ENCODE measurements around the gene FSIP2.
"Not testable (repeated sequence)": the region's sequence is repeated elsewhere in the genome, so short reads cannot be mapped to it uniquely, and the experiment has no call there.

The FSIP2 gene

GRCh38 chr2:185859506-185859905 lies 120.9 kb downstream of the FSIP2 start:
- Histone ChIP-seq H3K4me3 (ENCODE audit: low read depth, low read length, poor library complexity, severe bottlenecking) (no peak overlapping the region), H3F3A (ENCODE audit: insufficient read depth, low read length) (no peaks in the 10 kb centered on the region), H3K9ac (ENCODE audit: low read length) (no peak overlapping the region), H3K27ac (ENCODE audit: low read depth, low read length, poor library complexity, severe bottlenecking) (no peak overlapping the region), H4K20me1 (ENCODE audit: insufficient read depth, low read length) (no peaks in the 10 kb centered on the region), H3K4me2 (ENCODE audit: low read length) (no peak overlapping the region), H2AFZ (ENCODE audit: low read length) (no peak overlapping the region), H3K4me1 (ENCODE audit: insufficient read depth, low read length, severe bottlenecking) (no peaks in the 10 kb centered on the region), H3K9me2 (ENCODE audit: low read depth, low read length) (no peaks in the 10 kb centered on the region), H3K79me2 (ENCODE audit: insufficient read depth, low read length) (no peaks in the 10 kb centered on the region), H3K36me3 (ENCODE audit: insufficient read depth, low read length) (no peaks in the 10 kb centered on the region), H3K27me3 (ENCODE audit: insufficient read depth, low read length) (no peaks in the 10 kb centered on the region), H3K9me3 (ENCODE audit: low read length) (no peaks in the 10 kb centered on the region)
- TF ChIP-seq, protein P1, sequence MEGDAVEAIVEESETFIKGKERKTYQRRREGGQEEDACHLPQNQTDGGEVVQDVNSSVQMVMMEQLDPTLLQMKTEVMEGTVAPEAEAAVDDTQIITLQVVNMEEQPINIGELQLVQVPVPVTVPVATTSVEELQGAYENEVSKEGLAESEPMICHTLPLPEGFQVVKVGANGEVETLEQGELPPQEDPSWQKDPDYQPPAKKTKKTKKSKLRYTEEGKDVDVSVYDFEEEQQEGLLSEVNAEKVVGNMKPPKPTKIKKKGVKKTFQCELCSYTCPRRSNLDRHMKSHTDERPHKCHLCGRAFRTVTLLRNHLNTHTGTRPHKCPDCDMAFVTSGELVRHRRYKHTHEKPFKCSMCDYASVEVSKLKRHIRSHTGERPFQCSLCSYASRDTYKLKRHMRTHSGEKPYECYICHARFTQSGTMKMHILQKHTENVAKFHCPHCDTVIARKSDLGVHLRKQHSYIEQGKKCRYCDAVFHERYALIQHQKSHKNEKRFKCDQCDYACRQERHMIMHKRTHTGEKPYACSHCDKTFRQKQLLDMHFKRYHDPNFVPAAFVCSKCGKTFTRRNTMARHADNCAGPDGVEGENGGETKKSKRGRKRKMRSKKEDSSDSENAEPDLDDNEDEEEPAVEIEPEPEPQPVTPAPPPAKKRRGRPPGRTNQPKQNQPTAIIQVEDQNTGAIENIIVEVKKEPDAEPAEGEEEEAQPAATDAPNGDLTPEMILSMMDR (IDR thresholded peaks at IDR 0.05; ENCODE audit: low read length), result no peak
- no peak for TF ChIP-seq EZH2 (IDR thresholded peaks at IDR 0.05; ENCODE audit: borderline replicate concordance, low read length)

- H3K9ac ChIP-seq (ENCODE audit: low read length), result no peak overlapping the region
- no peak for TF ChIP-seq EZH2 (IDR thresholded peaks at IDR 0.05; ENCODE audit: borderline replicate concordance, low read length)
- TF ChIP-seq, protein P1 (IDR thresholded peaks at IDR 0.05; ENCODE audit: low read length), result no peak
Measured at GRCh38 chr2:185860321-185860720, 121.7 kb downstream of the FSIP2 start.

DNA sequence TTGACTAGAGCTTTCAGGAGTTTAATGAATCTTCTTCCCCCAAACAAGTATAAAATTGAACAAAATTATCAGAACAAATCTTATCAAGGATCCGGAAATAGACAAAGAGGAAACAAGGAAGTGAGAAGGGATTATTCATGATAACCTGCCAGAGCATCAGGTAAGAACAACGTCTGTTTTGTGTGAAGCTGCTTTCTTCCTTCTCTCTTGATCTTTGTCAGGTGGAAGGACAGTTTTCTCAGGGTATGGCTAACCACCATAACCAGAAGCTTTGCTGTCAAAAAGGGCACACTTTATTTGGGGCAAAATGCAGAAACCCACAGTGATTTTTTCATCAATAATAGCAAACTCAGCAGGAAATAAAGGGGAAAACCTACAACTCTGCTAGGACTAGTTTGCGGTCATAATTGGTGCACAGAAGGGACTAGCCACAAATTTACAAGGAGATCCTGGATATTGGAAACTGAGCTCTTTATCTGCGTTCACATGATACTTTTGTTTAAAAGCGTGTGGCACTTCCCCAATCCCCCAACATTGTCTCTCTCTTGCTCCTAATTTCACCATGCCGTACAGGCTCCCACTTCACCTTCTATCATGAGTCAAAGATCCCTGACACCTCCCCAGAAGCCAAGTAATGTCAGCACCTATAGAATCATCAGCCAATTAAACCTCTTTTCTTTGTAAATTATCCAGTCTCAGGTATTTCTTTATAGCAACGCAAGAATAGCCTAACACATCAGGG lies 124.2 kb downstream of the FSIP2 start:
- no peak overlapping the region for H3K9ac ChIP-seq (ENCODE audit: low read length)
- no peaks in the 10 kb centered on the region for H4K20me1 ChIP-seq (ENCODE audit: insufficient read depth, low read length)
- TF ChIP-seq, protein P1 (IDR thresholded peaks at IDR 0.05; ENCODE audit: low read length), result no peak
- no peak for TF ChIP-seq EZH2 (IDR thresholded peaks at IDR 0.05; ENCODE audit: borderline replicate concordance, low read length)
- H3K9me2 ChIP-seq (ENCODE audit: low read depth, low read length), result no peaks in the 10 kb centered on the region
- H3K27ac ChIP-seq (ENCODE audit: low read depth, low read length, poor library complexity, severe bottlenecking), result no peak overlapping the region
- H3K4me3 ChIP-seq (ENCODE audit: low read depth, low read length, poor library complexity, severe bottlenecking), result no peak overlapping the region
- H3K36me3 ChIP-seq (ENCODE audit: insufficient read depth, low read length), result no peaks in the 10 kb centered on the region
- H3K27me3 ChIP-seq (ENCODE audit: insufficient read depth, low read length), result no peaks in the 10 kb centered on the region
- no peak overlapping the region for H2AFZ ChIP-seq (ENCODE audit: low read length)
- H3K4me1 ChIP-seq (ENCODE audit: insufficient read depth, low read length, severe bottlenecking), result no peaks in the 10 kb centered on the region
- H3F3A ChIP-seq (ENCODE audit: insufficient read depth, low read length), result no peaks in the 10 kb centered on the region
- H3K79me2 ChIP-seq (ENCODE audit: insufficient read depth, low read length), result no peaks in the 10 kb centered on the region
- no peaks in the 10 kb centered on the region for H3K9me3 ChIP-seq (ENCODE audit: low read length)
- H3K4me2 ChIP-seq (ENCODE audit: low read length), result no peak overlapping the region

More at GRCh38 chr2:185860321-185860720, 121.7 kb downstream of the FSIP2 start:
- Histone ChIP-seq H3K27ac (ENCODE audit: low read depth, low read length, poor library complexity, severe bottlenecking) (no peak overlapping the region), H3F3A (ENCODE audit: insufficient read depth, low read length) (no peaks in the 10 kb centered on the region), H2AFZ (ENCODE audit: low read length) (no peak overlapping the region), H3K4me2 (ENCODE audit: low read length) (no peak overlapping the region), H3K36me3 (ENCODE audit: insufficient read depth, low read length) (no peaks in the 10 kb centered on the region), H3K9me3 (ENCODE audit: low read length) (no peaks in the 10 kb centered on the region), H3K4me1 (ENCODE audit: insufficient read depth, low read length, severe bottlenecking) (no peaks in the 10 kb centered on the region), H4K20me1 (ENCODE audit: insufficient read depth, low read length) (no peaks in the 10 kb centered on the region), H3K9me2 (ENCODE audit: low read depth, low read length) (no peaks in the 10 kb centered on the region), H3K27me3 (ENCODE audit: insufficient read depth, low read length) (no peaks in the 10 kb centered on the region), H3K79me2 (ENCODE audit: insufficient read depth, low read length) (no peaks in the 10 kb centered on the region), H3K4me3 (ENCODE audit: low read depth, low read length, poor library complexity, severe bottlenecking) (no peak overlapping the region)

DNA sequence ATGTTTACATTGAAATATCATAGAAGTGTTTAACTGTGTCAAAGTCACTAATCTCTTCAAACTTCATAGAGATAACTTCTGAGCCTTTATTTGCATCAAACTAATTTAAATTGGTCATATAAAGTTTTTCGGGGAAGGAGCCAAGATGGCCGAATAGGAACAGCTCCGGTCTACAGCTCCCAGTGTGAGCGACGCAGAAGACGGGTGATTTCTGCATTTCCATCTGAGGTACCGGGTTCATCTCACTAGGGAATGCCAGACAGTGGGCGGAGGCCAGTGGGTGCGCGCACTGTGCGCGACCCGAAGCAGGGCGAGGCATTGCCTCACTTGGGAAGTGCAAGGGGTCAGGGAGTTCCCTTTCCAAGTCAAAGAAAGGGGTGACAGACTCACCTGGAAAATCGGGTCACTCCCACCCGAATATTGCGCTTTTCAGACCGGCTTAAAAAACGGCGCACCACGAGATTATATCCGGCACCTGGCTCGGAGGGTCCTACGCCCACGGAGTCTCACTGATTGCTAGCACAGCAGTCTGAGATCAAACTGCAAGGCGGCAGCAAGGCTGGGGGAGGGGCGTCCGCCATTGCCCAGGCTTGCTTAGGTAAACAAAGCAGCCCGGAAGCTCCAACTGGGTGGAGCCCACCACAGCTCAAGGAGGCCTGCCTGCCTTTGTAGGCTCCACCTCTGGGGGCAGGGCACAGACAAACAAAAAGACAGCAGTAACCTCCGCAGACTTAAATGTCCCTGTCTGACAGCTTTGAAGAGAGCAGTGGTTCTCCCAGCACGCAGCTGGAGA lies 126.1 kb downstream of the FSIP2 start:
- H3K27ac ChIP-seq (ENCODE audit: low read depth, low read length, poor library complexity, severe bottlenecking); H3K9ac ChIP-seq (ENCODE audit: low read length); H3K4me1 ChIP-seq (ENCODE audit: insufficient read depth, low read length, severe bottlenecking); H3K9me2 ChIP-seq (ENCODE audit: low read depth, low read length); H3K36me3 ChIP-seq (ENCODE audit: insufficient read depth, low read length); H3K79me2 ChIP-seq (ENCODE audit: insufficient read depth, low read length); H3K27me3 ChIP-seq (ENCODE audit: insufficient read depth, low read length); H2AFZ ChIP-seq (ENCODE audit: low read length); H4K20me1 ChIP-seq (ENCODE audit: insufficient read depth, low read length); H3K4me3 ChIP-seq (ENCODE audit: low read depth, low read length, poor library complexity, severe bottlenecking); H3F3A ChIP-seq (ENCODE audit: insufficient read depth, low read length); H3K4me2 ChIP-seq (ENCODE audit: low read length); H3K9me3 ChIP-seq (ENCODE audit: low read length): not testable (repeated sequence)

All from OCI-LY1 (cell line).